Nephron (organoid): Measurements from ENCODE around the gene PEX5L.

Source experiments
- H3K27ac Mint-ChIP-seq, 3 experiments: 2 replicates each; pipeline ENCODE4 v1.8.0; 2020; ENCODE audit warnings: mixed read lengths in 3 of 3, mild to moderate bottlenecking in 2 of 3, moderate library complexity in 1 of 3
- H3K27me3 Mint-ChIP-seq: 2 replicates; pipeline ENCODE4 v1.8.0; 2021; ENCODE audit warnings: low read depth, mild to moderate bottlenecking, moderate library complexity, mixed read lengths
- H3K36me3 Mint-ChIP-seq: 2 replicates; pipeline ENCODE4 v1.8.0; 2020; ENCODE audit warnings: low read depth, mixed read lengths
- H3K4me1 Mint-ChIP-seq: 2 replicates; pipeline ENCODE4 v1.8.0; 2020; ENCODE audit warnings: mixed read lengths
- H3K4me3 Mint-ChIP-seq, 3 experiments: 2 replicates each; pipeline ENCODE4 v1.8.0; 2020; ENCODE audit warnings: mild to moderate bottlenecking in 3 of 3, mixed read lengths in 3 of 3, moderate library complexity in 2 of 3
- H3K9me3 Mint-ChIP-seq: 2 replicates; pipeline ENCODE4 v1.8.0; 2020; ENCODE audit warnings: mixed read lengths
- TF ChIP-seq, protein P1 (sequence below), 3 experiments: fragments of 200-600 bp; sonication (generic); IDR thresholded peaks; one replicate each; pipeline ENCODE4 v1.5.0; 2021; ENCODE audit warnings: antibody characterized with exemption in 3 of 3; ENCODE audit not compliant: unreplicated experiment in 3 of 3

Gene PEX5L

GRCh38 chr3:179848711-179849110 is 188.0 kb downstream of the PEX5L start:
- no peaks in the 10 kb centered on the region for H3K36me3 Mint-ChIP-seq
- TF ChIP-seq, protein P1, sequence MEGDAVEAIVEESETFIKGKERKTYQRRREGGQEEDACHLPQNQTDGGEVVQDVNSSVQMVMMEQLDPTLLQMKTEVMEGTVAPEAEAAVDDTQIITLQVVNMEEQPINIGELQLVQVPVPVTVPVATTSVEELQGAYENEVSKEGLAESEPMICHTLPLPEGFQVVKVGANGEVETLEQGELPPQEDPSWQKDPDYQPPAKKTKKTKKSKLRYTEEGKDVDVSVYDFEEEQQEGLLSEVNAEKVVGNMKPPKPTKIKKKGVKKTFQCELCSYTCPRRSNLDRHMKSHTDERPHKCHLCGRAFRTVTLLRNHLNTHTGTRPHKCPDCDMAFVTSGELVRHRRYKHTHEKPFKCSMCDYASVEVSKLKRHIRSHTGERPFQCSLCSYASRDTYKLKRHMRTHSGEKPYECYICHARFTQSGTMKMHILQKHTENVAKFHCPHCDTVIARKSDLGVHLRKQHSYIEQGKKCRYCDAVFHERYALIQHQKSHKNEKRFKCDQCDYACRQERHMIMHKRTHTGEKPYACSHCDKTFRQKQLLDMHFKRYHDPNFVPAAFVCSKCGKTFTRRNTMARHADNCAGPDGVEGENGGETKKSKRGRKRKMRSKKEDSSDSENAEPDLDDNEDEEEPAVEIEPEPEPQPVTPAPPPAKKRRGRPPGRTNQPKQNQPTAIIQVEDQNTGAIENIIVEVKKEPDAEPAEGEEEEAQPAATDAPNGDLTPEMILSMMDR (IDR thresholded peaks at IDR 0.05; ENCODE audit: unreplicated experiment in 3 of 3), result no peak
- H3K27ac Mint-ChIP-seq, result no peak overlapping the region
- H3K9me3 Mint-ChIP-seq, result no peaks in the 10 kb centered on the region
- no peaks in the 10 kb centered on the region for H3K27me3 Mint-ChIP-seq
- H3K4me3 Mint-ChIP-seq, result no peak overlapping the region
- peaks cover 4% of the 10 kb centered on the region for H3K4me1 Mint-ChIP-seq

GRCh38 chr3:179842061-179842460 is 194.7 kb downstream of the PEX5L start:
- Mint-ChIP-seq H3K27me3 (no peaks in the 10 kb centered on the region), H3K9me3 (no peaks in the 10 kb centered on the region), H3K36me3 (no peaks in the 10 kb centered on the region), H3K4me3 (no peak overlapping the region), H3K4me1 (no peaks in the 10 kb centered on the region), H3K27ac (no peak overlapping the region)
- TF ChIP-seq, protein P1 (IDR thresholded peaks at IDR 0.05; ENCODE audit: unreplicated experiment in 3 of 3), result no peak

DNA sequence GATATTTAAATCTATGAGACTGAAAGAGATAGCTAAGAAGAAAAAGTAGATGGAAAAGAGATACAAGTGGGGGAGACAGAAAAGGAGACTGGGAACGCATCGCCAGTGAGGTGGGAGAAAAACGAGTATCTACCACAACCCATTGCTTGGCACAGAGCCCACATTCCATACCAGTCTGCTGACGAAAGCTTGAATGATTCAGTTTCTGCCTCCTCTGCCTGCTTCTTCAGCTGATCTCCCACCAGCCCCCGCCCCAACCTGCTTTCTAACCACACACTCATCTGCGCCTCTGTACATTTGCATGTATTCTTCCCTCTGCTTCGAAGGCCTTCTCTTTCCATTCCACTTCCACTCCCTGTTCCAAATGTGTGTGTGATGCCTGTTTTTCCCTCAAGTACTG is 195.8 kb downstream of the PEX5L start:
- no peaks in the 10 kb centered on the region for H3K27me3 Mint-ChIP-seq
- no peaks in the 10 kb centered on the region for H3K4me1 Mint-ChIP-seq
- no peaks in the 10 kb centered on the region for H3K9me3 Mint-ChIP-seq
- H3K4me3 Mint-ChIP-seq, result no peak overlapping the region
- H3K27ac Mint-ChIP-seq, result no peak overlapping the region
- no peaks in the 10 kb centered on the region for H3K36me3 Mint-ChIP-seq
- TF ChIP-seq, protein P1 (IDR thresholded peaks at IDR 0.05; ENCODE audit: unreplicated experiment in 3 of 3), result no peak

DNA sequence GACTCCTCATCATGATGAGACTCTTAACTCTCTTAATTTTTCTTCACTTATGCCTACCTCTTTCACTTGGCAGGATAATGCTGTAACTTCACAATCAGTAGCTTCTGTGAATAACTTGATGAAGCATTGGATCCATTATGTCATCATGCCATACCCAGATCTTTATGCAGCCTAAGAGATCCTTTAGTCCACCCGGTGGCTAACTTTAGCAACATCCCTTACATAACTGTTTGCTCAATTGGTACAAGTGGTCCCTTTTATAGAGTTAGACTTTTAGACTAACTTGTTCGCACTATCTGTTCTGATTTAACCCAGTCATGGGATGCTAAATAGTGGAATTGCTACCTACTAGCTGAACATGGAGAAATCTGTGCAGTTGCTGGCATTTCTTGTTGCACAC is 199.4 kb downstream of the PEX5L start:
- Mint-ChIP-seq H3K36me3 (no peaks in the 10 kb centered on the region), H3K27me3 (no peaks in the 10 kb centered on the region), H3K4me3 (no peak overlapping the region), H3K27ac (no peak overlapping the region), H3K4me1 (no peaks in the 10 kb centered on the region), H3K9me3 (no peaks in the 10 kb centered on the region)
- TF ChIP-seq, protein P1 (IDR thresholded peaks at IDR 0.05; ENCODE audit: unreplicated experiment in 3 of 3), result no peak

GRCh38 chr3:179833294-179833693 is 203.4 kb downstream of the PEX5L start:
- Mint-ChIP-seq H3K27ac (no peak overlapping the region), H3K27me3 (peaks cover 4% of the 10 kb centered on the region), H3K36me3 (no peaks in the 10 kb centered on the region), H3K4me3 (no peak overlapping the region), H3K4me1 (peaks cover 6% of the 10 kb centered on the region), H3K9me3 (no peaks in the 10 kb centered on the region)
- TF ChIP-seq, protein P1 (IDR thresholded peaks at IDR 0.05; ENCODE audit: unreplicated experiment in 3 of 3), result no peak

- H3K36me3 Mint-ChIP-seq, result no peaks in the 10 kb centered on the region
- TF ChIP-seq, protein P1 (IDR thresholded peaks at IDR 0.05; ENCODE audit: unreplicated experiment in 3 of 3), result no peak
- no peak overlapping the region for H3K4me3 Mint-ChIP-seq
- peaks cover 4% of the 10 kb centered on the region for H3K27me3 Mint-ChIP-seq
- no peaks in the 10 kb centered on the region for H3K9me3 Mint-ChIP-seq
- H3K27ac Mint-ChIP-seq, result no peak overlapping the region
- H3K4me1 Mint-ChIP-seq, result peaks cover 6% of the 10 kb centered on the region
Measured at GRCh38 chr3:179832333-179832854, 204.3 kb downstream of the PEX5L start.
